ENCODE measurements around the gene ZNF576. TPM values are rescaled to one million over a fixed set of nuclear protein-coding genes. Genes with fewer than 3 reads are reported as not detected.

The ZNF576 gene
- total and polyA plus RNA-seq, 2 of the 13 experiments (the other 11 are each of a cell fraction or from before 2014, with no cell fraction given), result 7.2 to 9.6 TPM

GRCh38 chr19:43575156-43575950 is 21.0 kb upstream of the ZNF576 start, which contains the start of the genes PINLYP and XRCC1 (continued):
- 0 out of 2 replicates have a peak, but pooled peaks have one; percentile 31 for TF ChIP-seq ZNF574 (CRISPR knock-in tag; IDR thresholded peaks at IDR 0.05)
- peak; percentile 62 for TF ChIP-seq NFYB (CRISPR knock-in tag; IDR thresholded peaks at IDR 0.05)
- TF ChIP-seq SALL2 (CRISPR knock-in tag; IDR thresholded peaks at IDR 0.05), result 0 out of 2 replicates have a peak, but pooled peaks have one; percentile 68
- TF ChIP-seq NFATC3 (CRISPR knock-in tag; IDR thresholded peaks at IDR 0.05), result no peak
- TF ChIP-seq MED1 (CRISPR knock-in tag; IDR thresholded peaks at IDR 0.05), result peak; percentile 24; the same call in 1 of the 2 replicates
- 0 out of 2 replicates have a peak, but pooled peaks have one; percentile 62 for TF ChIP-seq ZNF142 (CRISPR knock-in tag; IDR thresholded peaks at IDR 0.05)
- TF ChIP-seq PAXIP1 (CRISPR knock-in tag; conservative IDR thresholded peaks at IDR 0.05), result 0 out of 2 replicates have a peak, but pooled peaks have one; percentile 24
- TF ChIP-seq HCFC1 (IDR thresholded peaks at IDR 0.05; ENCODE audit: low read depth, low read length), result peak; percentile 69
- TF ChIP-seq ZNF205 (CRISPR knock-in tag; IDR thresholded peaks at IDR 0.05), result no peak
- peak; percentile 39; the same call in 1 of the 2 replicates for TF ChIP-seq ZNF281 (CRISPR knock-in tag; IDR thresholded peaks at IDR 0.05; ENCODE audit: borderline replicate concordance)
- TF ChIP-seq MXI1 (IDR thresholded peaks at IDR 0.05; ENCODE audit: borderline replicate concordance, low read depth, low read length), result peak; percentile 93
- TF ChIP-seq YEATS2 (CRISPR knock-in tag; IDR thresholded peaks at IDR 0.05; ENCODE audit: borderline replicate concordance), result peak; percentile 70; the same call in 1 of the 2 replicates
- TF ChIP-seq RFXANK (CRISPR knock-in tag; IDR thresholded peaks at IDR 0.05), result peak; percentile 97
